Hippocampal formation (tissue), 2 donors: ENCODE results near the gene METTL25.

Experiments
- DNase-seq, 2 donors: peaks; one replicate each; lab custom pipeline; 2025; lab: John Stamatoyannopoulos, UW

Gene METTL25

GRCh38 chr12:82407481-82407880 is 49.2 kb downstream of the METTL25 start:
- no peak for DNase-seq

- DNase-seq = no peak
Measured at GRCh38 chr12:82408844-82409243, 50.5 kb downstream of the METTL25 start.

- no peak for DNase-seq
Measured at GRCh38 chr12:82411546-82412230, 53.4 kb downstream of the METTL25 start.

DNA sequence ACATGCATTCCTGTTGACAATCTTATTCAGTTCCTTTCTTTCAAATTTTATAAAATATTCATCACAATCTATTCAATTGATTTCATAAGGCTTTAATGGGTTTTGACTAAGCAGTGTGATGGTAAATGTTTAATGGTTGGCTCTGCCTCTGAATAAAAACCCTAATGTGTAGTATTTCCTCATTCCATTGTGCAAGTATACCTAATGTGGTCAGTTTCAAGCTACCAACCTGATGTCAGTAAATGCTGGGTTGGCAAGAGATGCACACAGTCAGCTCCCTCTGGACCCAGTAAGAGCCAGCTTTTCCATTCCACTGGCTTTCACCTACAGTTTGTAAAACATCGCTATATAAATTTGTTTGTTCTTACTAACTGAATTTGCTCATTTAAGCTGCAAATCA is 53.9 kb downstream of the METTL25 start:
- DNase-seq = no peak

DNA sequence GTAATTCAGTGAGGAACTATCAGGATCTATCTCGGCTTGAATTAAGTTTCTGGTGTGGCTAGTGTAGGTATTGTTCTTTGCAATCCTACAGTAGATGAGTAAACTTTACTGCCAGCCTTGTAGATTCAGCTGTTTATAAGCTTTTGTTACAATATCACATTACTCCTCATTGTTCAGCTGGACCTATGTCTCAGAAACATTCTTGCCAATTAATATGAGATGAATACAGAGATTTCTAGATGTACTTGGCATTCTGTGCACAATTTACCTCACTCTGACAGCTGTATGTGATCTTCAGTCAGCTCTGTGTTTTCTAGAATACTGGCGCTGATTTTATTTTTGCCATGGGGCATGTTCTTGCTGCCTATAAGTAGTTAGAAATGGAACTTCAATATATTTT is 55.7 kb downstream of the METTL25 start:
- no peak for DNase-seq

DNA sequence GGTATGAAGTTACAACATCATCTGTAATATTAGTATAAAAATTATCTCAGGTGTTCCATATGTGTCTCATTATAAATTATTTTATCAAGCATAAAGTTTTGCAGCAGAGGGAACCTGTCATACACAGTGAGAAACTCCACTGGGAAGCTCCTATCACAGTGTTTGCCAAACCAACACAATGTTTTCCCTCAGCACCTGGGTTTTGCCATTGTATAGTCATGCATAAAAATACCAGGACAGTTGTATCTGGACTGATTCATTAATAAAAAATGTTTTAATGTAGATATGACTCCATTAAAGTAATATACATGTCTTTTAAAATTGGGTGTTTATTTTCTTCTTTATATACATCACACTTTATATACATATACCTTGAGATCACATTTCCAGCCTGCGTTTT is 56.6 kb downstream of the METTL25 start:
- DNase-seq = no peak

GRCh38 chr12:82415402-82415801 is 57.1 kb downstream of the METTL25 start:
- no peak for DNase-seq

DNA sequence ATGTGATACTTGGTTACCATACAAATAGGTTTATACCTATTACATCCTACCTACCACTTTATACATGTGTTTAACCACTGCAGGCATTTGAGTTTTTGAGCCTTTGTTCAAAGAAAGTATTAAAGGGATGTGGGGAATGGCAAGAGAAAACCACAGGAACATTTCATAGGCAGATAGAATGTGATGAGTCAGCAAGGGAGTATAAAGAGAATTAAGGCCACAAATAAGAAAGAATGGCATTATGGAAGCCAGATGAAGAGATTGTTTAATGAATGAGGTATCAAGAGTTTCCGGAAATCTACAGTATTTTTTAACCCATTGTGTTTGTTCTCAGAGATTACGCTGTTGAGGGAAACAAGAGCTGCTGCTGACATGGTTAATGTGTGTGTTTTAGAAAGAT is 66.9 kb downstream of the METTL25 start:
- DNase-seq = no peak

GRCh38 chr12:82426081-82426480 is 67.8 kb downstream of the METTL25 start:
- no peak for DNase-seq

- DNase-seq = no peak
Measured at GRCh38 chr12:82426586-82426985, 68.3 kb downstream of the METTL25 start.

- DNase-seq = no peak
Measured at GRCh38 chr12:82430541-82431145, 72.3 kb downstream of the METTL25 start.

DNA sequence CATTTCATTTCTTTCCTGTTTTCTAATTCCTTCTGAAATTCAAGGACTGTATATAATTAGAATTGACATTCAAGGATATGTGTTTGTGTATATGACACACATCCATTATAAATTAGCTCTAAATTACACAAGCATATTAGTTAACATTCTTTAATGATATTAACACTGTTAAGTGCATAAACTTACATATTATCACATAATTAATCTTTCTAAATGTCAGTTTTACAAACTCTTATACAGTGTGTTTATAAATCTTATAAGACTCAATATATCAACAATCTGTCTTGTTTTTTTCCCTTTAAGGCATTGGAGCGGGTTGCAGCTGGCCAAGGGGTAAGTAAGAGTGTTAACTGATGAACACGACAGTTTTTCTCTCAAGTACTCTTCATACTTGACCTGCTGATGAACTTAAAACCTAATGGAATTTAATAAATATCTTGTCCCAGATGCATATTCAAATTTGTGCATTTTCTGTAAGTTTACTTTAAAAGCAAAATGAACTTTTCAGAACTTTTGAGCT is 76.1 kb downstream of the METTL25 start:
- no peak for DNase-seq

DNA sequence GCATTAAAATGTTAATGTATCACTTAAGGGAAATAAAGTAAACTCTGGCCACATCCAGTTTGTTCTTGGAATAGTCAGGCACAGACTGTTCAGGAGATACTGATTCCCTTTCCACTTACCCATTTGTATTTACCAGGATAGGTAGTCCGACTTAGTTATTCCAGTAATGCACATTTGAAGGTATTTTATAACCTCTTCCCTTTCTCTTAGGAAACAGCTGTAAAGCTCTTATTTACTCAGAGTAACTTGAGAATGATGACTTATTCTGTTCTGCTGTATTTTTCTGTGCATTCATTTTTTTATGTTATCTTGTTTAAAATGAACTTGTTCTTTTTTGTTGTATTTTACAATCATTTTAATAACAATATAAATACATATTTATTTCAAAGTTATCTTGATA is 78.0 kb downstream of the METTL25 start:
- DNase-seq = no peak

DNA sequence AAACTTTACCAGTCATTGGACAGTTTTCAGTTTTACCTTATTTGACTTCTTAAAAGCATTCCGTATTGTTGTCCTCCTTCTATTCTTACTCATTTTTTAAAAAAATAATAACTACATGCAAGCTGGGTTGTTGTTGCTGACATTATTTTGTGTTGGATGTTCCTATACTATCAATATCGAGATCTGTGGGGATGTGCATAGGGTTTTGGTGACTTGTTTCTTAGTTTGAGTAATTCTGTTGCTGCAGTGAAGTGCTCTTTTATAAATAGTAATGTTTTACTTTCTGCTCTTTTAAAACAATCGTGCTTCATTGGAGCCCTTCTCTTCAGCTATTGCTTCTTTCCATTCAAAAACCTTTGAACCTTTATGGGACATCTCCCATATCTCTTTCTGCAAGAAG is 79.4 kb downstream of the METTL25 start:
- DNase-seq = no peak

GRCh38 chr12:82438356-82438755 is 80.0 kb downstream of the METTL25 start:
- no peak for DNase-seq

GRCh38 chr12:82440885-82441284 is 82.6 kb downstream of the METTL25 start:
- no peak for DNase-seq

GRCh38 chr12:82448911-82449578 is 90.7 kb downstream of the METTL25 start:
- DNase-seq = no peak

DNA sequence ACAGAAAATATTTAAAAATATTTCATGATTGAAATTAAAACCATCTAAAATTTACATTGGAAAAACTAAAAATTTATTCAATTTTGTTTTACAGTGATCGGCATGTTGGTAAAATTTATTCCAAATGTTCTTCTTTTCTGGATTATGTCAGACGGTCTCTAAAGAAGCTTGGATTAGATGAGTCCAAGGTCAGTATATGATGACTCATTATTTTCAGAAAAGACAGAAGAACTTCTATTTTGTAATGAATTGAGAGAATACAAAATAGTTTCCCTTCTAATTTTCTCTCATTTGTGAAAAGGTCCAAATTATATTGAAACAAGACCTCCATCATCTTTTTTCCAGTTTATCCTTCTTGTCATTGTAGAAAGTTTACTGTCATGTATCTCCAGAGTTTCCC is 98.3 kb downstream of the METTL25 start:
- DNase-seq = no peak

GRCh38 chr12:82458101-82458500 is 99.8 kb downstream of the METTL25 start:
- DNase-seq = no peak

DNA sequence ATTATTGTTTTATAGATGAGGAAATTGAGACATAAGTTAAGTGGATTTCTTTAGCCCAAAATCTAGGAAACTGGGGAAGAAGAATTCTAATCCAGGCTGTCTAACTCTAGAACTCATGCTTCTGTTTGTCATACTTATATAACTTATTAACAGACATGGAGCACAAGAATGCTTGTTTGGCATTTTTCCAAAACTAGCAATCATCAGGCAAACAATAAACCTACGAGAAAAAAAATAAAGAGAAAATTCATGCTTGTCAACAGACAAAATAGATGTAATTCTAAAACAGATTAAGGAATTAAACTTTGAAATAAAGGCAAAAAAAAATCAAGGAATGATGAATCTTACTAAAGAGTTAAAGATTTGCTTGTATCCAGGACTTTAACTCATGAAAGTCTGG is 103.1 kb downstream of the METTL25 start:
- no peak for DNase-seq

DNA sequence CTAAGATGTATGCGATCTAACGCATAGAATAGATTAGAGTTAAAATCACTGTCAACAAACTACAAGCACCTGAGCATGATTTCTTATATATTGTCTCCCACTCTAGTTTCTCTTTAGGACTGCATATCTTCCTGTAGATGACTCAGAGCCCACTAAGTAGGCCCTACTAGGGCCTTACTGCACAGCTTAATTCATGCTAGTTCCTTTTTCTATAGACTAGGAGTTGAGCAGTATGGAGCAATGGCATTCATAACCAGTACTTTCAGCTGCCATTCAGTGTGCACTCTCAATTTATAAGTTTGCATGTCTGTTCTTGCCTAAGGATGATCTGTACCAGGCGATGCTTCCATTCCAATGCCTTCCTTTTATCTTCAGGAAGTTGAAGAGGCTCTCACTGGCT is 103.5 kb downstream of the METTL25 start:
- no peak for DNase-seq

- no peak for DNase-seq
Measured at GRCh38 chr12:82468563-82468962, 110.2 kb downstream of the METTL25 start.

DNA sequence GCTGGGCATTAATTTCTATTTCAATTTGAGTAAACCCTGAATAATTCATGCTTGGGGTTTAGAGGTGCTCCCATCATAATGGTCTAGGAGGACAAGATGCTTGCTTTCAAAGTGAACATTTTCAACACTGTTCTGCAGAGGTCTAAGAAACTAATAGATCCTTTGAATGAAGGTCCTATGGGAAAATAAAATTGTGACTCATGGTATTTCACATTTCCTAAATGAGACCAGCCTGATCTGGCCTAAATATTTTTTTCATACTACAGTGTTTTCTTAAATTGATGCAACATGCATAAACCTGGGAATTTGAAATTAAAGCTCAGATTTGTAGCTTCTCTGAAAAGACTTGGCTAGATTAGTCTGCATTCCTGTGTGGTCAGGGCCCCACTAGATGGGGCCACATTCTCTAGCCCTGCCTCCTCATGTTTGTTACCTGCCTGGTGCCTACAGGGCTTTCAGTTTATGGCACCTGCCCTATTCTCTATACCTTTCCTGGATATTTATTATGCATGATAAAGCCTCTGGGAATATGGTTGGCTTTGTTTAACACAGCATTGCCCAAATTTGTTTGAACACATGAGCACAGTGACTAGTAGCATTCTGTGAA is 112.7 kb downstream of the METTL25 start:
- no peak for DNase-seq
